ENCODE results near the gene AHNAK2.

- TF ChIP-seq CTCF (IDR thresholded peaks at IDR 0.05) (no peak), POLR2A (IDR thresholded peaks at IDR 0.05) (no peak)
Measured at GRCh38 chr14:105011312-105011990, 33.3 kb upstream of the AHNAK2 start.

Measured in Peyer's patch (tissue), 4 donors.